Stimulated activated CD4-positive, alpha-beta T cell treated with anti-CD3 and anti-CD28 coated beads, Interleukin-2, amount 100 ng/mL, for 48 hours (primary cell): ENCODE results near the gene C12orf75.

Source experiments
- DNase-seq, 2 donors: peaks; one replicate each; pipeline ENCODE4 v3.0.0-alpha.2; 2020

The C12orf75 gene

GRCh38 chr12:105420046-105420445 is 89.6 kb downstream of the C12orf75 start:
- no peak for DNase-seq

DNA sequence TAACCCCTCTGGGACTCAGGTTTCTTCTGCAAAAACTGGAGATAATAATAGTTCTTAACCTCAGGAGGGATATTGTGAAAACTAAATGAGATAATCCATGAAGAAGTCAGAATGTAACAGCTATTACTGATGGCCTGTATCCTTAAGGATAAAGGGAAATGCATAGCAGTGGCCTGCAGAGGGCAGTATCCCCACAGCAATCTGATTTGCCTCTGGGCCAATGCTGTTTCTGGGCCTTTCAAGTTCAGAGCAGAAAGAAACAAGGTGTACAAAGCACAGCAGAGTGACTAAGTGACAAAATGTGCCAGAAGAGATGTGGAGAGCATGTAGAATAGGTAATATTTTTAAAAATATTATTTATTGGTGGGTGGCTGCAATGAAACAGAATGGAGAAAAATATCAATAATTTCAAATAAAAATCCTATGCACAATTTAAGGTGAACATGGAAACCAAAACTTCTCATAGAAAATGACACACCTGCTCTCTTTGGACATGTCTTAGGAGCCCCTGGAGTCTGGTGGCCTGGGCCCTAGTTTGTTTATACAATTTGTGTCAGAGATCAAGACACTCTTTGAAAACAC is 90.3 kb downstream of the C12orf75 start:
- DNase-seq: peak; percentile 63 to 66
